GM18951 (cell line): Measurements from ENCODE around the gene L3MBTL4.
"Not testable (repeated sequence)": the region's sequence is repeated elsewhere in the genome, so short reads cannot be mapped to it uniquely, and the experiment has no call there.

ENCODE experiments used
- POLR2A ChIP-seq: IDR thresholded peaks from 4 replicates; pipeline ENCODE4 v1.6.1; 2011; ENCODE audit warnings: mild to moderate bottlenecking; ENCODE audit not compliant: insufficient read length, insufficient read depth; ENCODE audit errors: extremely low read depth
- in situ Hi-C: fragments of 300-500 bp; cut with MboI; formaldehyde crosslinking; loops from one replicate; pipeline ENCODE4 v1.12.0; 2022; ENCODE audit warnings: low sequenced_read_pairs, mixed read lengths, inconsistent platforms; ENCODE audit not compliant: unreplicated experiment

The L3MBTL4 gene

GRCh38 chr18:6210349-6211173 is 204.2 kb downstream of the L3MBTL4 start:
- TF ChIP-seq POLR2A = no peak
- in situ Hi-C loops = no loop called here

- in situ Hi-C loops = no loop called here
- no peak for TF ChIP-seq POLR2A
Measured at GRCh38 chr18:6207941-6208340, 206.8 kb downstream of the L3MBTL4 start.

GRCh38 chr18:6207116-6207515 is 207.6 kb downstream of the L3MBTL4 start:
- in situ Hi-C loops = no loop called here
- no peak for TF ChIP-seq POLR2A

- TF ChIP-seq POLR2A = no peak
- in situ Hi-C loops = no loop called here
Measured at GRCh38 chr18:6205706-6206105, 209.0 kb downstream of the L3MBTL4 start.

- TF ChIP-seq POLR2A = no peak
- in situ Hi-C loops = no loop called here
Measured at GRCh38 chr18:6204476-6204875, 210.2 kb downstream of the L3MBTL4 start.

- TF ChIP-seq POLR2A = no peak
- in situ Hi-C loops = no loop called here
Measured at GRCh38 chr18:6203791-6204190, 210.9 kb downstream of the L3MBTL4 start.

GRCh38 chr18:6202861-6203260 is 211.8 kb downstream of the L3MBTL4 start:
- TF ChIP-seq POLR2A = no peak
- in situ Hi-C loops = no loop called here

- TF ChIP-seq POLR2A = no peak
- in situ Hi-C loops = no loop called here
Measured at GRCh38 chr18:6200204-6200774, 214.4 kb downstream of the L3MBTL4 start.

- no peak for TF ChIP-seq POLR2A
Measured at GRCh38 chr18:6199777-6200176, 214.9 kb downstream of the L3MBTL4 start.

GRCh38 chr18:6198585-6198984 is 216.1 kb downstream of the L3MBTL4 start:
- TF ChIP-seq POLR2A = no peak
- in situ Hi-C loops = no loop called here

More at GRCh38 chr18:6199777-6200176, 214.9 kb downstream of the L3MBTL4 start:
- in situ Hi-C loops = no loop called here

GRCh38 chr18:6194640-6195039 is 220.1 kb downstream of the L3MBTL4 start:
- TF ChIP-seq POLR2A = no peak
- in situ Hi-C loops = no loop called here

GRCh38 chr18:6185782-6186181 is 228.9 kb downstream of the L3MBTL4 start:
- in situ Hi-C loops = not testable (repeated sequence)

GRCh38 chr18:6174983-6175745 is 239.5 kb downstream of the L3MBTL4 start:
- in situ Hi-C loops = no loop called here
- no peak for TF ChIP-seq POLR2A
